NAMALWA (cell line): ENCODE data around the gene MBNL1.
A peak's percentile ranks its signal among the peaks of the same experiment; 100 is the strongest.

ENCODE experiments used
- DNase-seq: peaks from one replicate; pipeline ENCODE4 v3.0.0-alpha.2; 2015; ENCODE audit warnings: low spot score

MBNL1 gene, protein sequence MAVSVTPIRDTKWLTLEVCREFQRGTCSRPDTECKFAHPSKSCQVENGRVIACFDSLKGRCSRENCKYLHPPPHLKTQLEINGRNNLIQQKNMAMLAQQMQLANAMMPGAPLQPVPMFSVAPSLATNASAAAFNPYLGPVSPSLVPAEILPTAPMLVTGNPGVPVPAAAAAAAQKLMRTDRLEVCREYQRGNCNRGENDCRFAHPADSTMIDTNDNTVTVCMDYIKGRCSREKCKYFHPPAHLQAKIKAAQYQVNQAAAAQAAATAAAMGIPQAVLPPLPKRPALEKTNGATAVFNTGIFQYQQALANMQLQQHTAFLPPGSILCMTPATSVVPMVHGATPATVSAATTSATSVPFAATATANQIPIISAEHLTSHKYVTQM

DNA sequence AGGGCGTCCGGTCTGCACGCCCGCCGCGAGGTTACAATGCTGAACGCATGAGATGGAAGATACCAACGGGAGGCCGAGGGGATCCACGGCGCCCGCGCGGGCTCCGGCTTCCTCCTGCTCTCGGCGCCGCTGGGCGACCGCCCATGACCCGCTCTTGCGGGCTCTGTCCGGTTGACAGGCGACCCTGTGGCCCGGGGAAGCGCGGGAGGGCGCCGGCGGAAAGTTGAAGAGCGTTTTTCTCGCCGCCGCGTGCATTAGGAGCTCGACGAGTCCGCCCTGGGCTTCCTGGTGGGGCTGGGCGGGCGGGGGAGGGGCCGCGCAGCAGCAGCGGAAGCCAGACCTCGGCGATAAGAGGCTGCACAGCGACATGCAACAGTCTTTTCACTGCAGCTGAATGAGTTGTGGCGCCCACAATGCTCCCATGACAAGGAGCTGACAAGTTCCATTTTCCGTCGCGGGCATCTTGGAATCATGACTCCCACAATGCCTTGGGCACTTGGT is at the start of gene MBNL1:
MBNL1 (plus strand) TSS at position 375 of the 501 bp plus-strand sequence. CDS start 31,265 bp downstream, outside the sequence.
- peak; percentile 93 for DNase-seq

DNA sequence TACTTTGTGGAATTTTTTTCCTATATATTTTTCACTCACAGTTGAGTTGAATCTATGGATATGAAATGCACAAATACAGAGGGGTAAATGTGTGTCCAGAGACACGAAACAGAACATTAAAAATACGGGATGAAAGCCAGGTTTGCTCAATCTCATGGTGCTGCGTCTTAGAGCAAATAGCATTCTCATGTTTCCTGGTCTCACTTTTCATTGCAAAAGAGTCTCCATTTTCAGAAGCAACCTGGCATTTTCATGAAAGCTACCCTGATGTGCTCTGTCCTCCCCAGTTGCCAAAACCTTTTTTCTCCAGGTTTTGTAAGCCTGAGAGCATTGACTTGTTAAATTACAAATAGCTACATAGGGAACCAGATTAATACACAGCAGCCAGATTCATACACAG is 49.5 kb upstream of the MBNL1 start:
- DNase-seq = no peak

DNA sequence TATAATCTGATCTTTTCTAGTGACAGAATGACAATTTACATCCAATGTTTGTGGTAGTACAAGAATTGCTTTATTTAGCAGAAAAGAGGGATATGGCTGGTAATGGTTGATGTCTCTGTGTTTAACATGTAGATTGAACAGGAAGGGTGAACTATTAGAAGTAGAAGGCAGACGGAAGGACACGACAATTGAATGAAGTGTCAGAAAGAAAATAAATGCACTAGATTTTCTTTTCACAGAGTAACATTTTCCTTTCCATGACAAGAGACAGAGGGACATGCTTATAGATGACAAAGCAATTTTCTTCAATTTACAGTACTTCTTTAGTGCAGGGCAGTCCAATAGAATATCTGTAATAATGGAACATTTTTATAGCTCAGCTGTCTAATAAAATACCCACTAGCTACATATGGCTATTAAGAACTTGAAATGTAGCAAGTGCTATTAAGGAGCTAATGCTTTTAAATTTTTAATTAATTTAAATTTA is 48.9 kb upstream of the MBNL1 start:
- no peak for DNase-seq

DNA sequence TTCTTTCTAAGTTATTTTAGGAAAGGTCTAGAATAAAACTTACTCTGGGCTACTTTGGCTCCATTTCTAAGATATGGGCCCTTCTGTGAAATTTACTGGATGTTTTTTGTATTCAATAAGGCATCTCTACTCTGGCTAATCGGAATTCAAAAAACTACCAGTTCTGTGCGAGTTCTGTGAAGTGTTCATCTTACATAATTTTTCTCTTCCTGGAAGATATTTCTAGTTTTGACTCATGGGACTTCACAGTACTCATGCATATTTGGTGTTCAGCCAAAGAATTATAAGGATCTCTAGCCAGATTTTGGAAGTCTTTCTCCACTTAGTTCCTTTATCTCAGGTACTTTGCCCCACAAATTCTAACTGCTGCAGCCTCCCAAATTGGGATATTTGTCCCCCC is 46.4 kb upstream of the MBNL1 start:
- DNase-seq = no peak

DNA sequence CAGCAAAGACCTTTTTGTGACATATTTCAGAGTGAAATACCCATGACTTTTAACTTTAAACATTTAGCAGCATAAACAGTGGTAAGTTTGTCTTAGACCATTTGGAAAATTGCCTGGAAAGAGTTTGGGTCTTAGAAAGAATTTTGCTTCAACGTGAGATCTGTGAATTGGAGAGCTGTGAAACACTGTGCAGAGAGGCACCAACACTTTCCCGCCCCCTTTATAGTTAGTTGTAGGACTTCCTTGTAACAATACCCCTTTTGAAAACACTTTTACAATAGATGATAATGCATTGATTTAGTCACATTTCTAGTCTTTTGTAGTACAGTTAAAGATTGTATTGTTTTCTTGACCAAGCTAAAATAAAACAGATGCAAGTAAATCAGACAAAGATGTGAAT is 43.5 kb upstream of the MBNL1 start:
- DNase-seq = no peak

DNA sequence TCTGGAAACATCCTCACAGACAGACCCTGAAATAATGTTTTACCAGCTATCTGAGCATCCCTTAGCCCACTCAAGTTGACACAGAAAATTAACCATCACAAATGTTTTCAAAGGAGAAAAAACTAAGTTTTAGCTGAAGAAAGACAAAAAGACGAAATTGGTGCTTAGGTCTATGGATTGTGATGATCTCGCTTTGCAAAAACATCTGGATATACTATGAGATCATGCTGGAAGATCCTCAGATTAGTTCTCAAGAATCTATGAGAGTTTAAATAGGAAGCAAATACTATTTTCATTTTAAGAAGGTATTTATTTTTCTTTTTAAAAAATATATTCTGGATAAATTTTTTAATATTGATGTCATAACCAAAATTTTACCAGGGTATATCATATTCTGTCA is 42.6 kb upstream of the MBNL1 start:
- no peak for DNase-seq

DNA sequence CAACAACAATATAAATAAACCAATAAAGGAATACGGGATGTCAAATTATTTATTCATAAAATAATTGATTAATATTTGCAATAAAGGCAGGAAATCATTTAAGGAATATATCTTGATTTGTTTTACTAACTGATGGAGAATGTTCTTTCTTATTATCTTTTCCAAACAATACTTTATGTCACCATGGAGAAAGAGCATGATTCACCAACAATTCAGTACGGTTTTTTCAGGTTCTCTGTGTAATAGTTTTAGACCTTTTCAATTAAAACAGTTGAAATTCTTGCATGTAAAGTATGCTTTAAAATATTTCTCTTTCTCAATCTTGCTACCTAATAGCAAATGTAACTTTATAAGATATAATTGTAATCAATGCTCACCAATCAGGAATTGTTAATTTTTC is 41.7 kb upstream of the MBNL1 start:
- no peak for DNase-seq

DNA sequence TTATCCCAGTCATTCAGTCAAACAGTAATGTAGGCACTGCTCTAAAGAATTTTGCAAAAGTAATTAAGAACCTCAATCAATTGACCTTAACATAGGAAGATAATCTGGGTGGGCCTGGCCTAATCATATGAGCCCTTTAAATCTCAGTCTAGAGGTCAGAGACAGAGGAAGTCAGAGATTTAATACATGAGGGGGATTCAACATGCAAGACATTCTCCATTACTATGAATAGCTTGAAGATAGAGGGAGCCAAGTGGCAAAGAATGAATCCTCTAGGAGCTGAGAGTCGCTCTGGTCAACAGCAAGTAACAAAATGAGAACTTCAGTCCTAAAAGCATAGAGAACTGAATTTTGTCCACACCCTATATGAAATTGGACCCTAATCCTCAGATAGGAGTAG is 39.0 kb upstream of the MBNL1 start:
- no peak for DNase-seq

DNA sequence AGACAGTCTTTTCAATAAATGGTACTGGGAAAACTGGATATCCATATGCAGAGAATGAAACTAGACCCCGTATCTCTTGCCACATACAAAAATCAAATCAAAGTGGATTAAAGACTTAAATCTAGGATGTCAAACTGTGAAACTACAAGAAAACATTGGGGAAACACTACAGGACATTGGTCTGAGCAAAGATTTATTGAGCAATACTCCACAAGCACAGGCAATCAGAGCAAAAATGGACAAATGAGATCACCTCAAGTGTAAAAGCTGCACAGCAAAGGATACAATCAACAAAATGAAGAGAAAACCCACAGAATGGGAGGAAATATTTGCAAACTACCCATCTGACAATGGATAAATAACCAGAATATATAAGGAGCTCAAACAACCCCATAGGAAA is 38.4 kb upstream of the MBNL1 start:
- no peak for DNase-seq

DNA sequence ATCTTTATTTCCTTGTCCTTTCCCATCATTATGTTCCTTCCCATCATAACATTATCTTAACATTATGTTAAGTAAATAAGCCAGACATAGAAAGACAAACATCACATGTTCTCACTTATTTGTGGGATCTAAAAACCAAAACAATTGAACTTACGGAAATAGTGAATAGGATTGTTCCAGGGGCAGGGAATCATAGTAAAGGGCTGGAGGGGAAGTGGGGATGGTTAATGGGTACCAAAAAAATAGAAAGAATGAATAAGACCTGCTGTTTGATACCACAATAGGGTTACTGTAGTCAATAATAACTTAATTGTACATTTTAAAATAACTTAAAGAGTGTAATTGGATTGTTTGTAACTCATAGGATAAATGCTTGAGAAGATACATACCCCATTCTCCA is 36.7 kb upstream of the MBNL1 start:
- no peak for DNase-seq

DNA sequence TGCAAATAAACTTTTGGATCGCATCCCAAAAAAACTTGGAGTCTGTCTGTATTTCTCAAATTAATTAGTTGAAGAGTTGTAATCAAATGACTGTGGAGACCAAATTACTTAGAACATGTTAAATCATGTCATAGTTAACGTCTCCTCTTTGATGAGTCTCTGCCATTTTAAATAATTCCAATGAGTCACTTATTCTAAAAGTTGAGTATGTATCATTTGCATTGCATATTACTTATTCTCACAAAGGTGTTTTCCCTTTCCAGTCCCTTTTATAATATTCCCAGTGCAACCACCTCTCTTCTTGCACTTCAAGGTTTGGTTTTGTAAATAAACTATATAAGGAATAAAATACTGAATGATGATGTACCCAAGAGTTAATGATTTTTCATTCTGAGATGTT is 36.0 kb upstream of the MBNL1 start:
- DNase-seq = no peak

DNA sequence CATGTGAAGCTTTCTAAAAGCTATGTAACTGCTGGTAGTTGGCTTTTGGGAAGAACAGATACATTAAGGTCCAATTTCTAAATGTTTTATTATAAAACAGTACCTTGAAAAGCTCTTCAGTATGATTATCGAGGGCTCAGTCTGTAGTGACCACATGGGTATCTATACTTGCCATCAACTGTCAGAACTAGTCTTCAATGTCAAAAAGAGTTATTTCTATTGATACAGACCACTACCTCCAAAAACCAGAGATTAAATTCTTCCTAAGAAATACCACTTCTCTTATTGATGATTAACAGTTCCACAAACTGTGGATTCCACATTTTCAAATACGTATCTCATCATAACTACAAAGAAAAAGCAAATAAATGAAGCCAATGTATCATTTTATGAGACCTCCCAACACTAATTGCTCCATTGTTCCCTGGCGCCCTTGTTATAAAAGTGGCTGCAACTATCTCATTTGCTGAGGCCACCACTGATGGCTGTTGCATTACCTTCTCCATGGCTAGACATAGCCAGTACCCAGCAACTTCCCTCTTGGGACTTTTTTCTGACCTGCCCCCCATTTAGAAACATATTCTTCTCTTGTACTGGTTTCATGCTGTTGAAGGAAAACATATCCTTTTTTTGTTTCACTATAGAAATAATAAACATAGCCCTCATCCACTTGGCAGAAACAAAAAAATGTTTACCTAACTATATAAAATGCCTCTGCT is 33.9 kb upstream of the MBNL1 start:
- DNase-seq = no peak

DNA sequence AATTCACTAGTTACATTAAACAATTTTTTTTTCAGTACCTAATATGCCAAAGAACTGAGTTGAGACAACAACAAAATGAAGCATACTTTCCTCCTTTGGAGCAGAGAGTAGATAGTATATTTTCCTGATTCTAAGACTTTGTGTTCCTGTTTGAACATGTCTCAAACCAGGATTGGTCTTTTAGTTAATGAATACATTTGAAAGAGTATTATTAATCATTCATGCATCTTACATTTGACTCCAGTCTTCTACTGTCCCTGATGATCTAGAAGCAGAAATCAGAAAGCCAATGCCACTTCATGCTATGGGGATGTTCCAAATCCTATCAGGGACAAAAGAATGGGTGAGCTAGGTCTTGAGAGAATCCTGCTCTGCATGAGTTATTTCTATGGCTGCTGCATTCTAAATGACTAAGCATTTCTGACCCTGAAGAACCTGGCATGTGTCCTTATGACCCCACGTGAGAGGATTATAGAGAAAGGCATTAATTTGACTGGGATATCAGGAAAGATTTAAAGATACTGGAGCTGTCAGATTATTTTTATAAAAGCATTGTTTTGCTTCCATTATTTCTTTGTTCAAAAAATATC is 32.9 kb upstream of the MBNL1 start:
- no peak for DNase-seq

DNA sequence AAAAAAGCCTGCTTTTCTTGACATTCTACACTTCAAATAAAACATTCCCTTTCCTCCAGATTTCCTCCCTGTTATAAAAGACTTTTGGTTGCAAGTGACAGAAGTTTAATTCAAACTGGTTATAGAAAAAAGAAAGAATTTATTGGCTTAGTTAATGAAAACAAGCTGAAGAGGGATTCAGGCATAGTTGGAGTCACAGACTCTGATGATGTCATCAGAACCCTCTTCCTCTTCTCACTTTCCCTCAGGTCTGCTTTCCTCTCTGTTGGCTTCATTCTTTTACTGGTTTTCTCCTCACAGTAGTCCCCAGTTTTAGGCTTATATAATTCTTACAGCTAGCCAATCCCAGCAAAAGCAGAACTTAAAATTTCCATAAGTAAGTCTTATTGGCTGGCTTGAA is 32.0 kb upstream of the MBNL1 start:
- DNase-seq = no peak

DNA sequence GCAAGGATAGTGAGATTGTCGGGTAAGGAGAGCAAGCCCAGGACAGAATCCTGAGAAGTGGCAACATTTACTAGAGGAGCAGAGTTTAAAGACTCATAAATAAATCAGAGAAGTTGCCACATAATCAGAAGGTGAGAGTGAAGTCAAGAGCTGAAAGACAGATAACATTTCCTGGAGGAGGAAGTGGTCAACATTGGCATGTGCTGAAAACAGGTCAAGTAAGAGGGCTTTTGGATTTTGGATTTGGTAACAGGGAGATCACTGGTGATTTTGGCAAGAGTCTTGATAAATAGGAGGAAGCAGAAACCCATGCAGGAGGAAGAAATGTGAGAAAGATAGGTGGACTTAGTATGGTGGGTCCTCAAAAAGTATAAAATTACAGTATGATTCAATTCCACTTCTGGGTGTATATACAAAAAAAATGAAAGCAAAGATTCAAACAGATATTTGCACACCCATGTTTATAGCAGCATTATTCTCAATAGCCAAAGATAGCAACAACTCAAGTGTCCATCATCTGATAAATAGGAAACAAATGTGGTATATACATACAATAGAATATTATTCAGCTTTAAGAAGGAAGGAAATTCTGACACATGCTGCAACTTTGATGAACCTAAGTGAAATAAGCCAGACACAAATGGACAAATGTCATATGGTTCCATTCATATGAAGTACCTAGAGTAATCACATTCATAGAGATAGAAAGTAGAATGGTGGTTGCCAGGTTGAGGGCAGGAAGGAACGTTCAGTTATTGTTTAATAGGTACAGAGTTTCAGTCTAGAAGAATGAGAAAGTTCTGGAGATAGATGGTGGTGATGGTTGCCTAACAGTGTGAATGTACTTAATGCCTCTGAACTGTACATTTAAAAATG is 27.3 kb upstream of the MBNL1 start:
- DNase-seq = peak; percentile 37

DNA sequence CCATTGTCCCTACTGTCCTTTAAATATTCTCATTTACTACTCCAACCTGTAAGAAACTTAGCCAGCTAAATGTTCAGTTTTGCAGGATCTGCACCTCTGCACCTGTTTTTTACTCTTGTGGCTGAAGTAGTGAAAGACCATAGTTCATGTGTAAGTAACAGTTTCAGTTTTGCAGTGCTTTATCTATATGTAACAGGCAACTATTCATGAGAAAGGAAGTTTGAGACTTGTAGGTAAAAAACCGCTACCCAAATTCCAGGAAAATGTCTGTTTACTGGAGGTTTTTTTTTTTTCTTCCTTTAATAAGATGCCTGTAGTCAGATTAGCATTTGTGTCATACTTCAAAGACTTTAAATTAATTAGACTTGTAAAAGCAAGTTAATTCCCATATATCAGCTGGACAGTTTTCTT is 25.4 kb upstream of the MBNL1 start:
- DNase-seq = peak; percentile 78

DNA sequence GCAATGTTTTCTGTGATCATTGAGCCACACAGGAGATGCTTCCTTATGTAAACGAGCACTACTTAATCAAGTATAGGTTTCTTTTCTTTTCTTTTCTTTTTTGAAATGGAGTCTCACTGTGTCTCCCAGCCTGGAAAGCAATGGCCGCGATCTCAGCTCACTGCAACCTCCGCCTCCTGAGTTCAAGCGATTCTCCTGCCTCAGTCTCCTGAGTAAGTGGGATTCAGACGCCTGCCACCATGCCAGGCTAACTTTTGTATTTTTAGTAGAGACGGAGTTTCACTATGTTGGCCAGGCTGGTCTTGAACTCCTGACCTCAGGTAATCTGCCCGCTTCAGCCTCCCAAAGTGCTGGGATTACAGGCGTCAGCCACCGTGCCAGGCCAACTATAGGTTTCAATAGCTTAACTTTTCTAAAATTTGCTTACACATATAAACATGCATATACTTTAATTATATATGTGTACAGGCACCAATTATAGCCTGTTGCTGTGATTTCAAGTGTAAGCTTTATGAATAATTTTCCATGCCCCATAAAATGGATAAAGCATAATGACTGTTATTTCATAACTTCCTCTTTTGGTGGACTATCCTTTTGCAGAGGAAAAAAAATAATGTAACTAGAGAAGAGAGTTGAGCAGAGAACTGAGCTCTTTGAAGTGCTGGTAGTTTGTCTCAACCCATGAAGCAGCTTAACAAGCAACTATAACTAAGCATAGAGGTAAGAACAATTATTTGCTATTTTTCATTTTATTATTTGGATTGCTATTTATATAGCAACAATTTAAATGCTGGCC is 24.8 kb upstream of the MBNL1 start:
- DNase-seq = peak; percentile 91

DNA sequence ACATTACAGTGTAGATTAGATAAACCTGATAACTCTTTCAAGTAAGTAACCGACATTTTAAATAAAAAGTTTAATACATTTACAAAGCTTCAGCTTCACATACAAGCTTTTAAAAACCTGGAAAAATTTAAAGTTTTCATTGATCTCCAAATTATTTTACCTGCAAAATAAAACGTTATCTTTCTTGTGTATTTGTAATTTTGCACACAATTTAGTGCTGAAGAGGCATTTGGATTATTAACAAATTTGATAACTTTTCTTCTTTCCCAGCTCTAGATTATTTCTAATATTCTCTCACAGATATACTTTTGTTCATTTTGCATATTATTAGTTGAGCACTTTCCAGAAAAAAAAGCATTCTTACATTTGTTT is 24.2 kb upstream of the MBNL1 start:
- DNase-seq = no peak

DNA sequence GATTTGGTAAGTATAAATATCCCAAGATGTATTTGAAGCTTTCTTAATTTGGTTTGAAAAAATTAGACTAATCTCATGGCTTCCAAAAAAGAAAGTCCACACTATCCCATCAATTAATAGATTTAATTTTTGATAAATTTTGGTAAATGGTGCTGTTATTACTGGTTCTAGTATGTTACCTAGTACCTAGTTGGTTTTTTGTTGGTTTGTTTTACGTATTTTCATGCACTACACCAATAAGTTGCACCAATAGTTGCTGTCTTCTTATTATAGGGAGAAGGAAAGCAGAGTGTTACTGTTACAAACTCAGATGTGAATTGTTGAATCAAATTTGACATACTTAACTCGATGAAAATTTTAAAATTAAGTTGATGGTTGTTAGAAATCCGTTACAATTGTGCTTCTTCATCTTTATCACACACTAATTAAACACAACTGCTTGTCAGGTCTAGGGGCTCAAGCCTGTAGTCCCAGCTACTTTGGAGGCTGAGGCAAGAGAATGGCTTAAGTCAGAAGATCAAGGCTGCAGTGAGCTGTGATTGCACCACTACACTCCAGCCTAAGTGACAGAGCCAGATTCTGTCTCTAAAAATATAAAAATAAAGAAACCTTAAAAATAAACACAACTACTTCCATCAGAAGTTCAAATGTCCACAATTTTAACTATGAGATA is 23.1 kb upstream of the MBNL1 start:
- peak; percentile 67 for DNase-seq

DNA sequence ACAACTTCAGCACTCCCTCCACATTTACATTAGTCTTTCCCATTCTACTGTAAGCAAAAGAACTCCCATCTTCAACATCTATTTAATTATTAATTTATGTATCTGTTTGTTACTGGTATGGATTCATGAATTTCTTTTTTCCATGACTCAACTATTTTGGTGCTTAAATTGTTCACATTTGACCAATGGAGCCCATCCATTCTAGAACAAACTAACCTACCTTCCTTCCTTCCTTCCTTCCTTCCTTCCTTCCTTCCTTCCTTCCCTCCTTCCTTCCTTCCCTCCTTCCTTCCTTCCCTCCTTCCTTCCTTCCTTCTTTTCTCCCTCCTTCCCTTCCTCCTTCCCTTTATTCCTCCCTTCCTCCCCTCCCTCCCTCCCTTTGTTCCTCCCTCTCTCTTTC is 16.8 kb upstream of the MBNL1 start:
- no peak for DNase-seq

DNA sequence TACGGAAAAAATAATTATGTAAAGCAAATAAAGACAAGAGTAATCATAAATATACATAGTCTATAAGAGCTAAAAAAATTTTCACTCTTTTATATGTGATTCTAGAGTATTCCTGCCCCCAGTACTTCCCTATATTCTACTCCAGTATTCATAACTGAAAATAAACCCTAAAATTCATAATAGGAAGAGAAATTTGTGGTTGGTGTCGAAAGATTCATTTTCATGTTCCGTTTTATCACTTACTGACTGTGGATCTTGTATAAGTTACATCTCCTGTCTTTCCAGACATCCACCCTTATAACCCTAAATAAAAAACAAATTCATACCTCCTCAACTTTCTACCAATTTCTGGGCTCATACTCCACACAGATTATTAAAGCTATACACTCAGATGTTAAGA is 16.0 kb upstream of the MBNL1 start:
- DNase-seq = no peak
